ENCODE data around the gene CA11. TPM values are rescaled to one million over a fixed set of nuclear protein-coding genes. Genes with fewer than 3 reads are reported as not detected.

CA11 gene
- polyA plus RNA-seq, 1 of the 3 experiments (the other 2 are of a cell fraction): 13.1 TPM

GRCh38 chr19:48636859-48637448, 9.0 kb downstream of the CA11 start, which contains the start of gene DBP:
TSS of gene DBP (minus strand) at chr19:48637379. CDS start at chr19:48636994, 385 bp downstream.
- H3K4me2 ChIP-seq: peak within 1 kb of the TSS; percentile 99
- peak within 1 kb of the TSS; percentile 89 for H2AFZ ChIP-seq (ENCODE audit: low read depth)
- peak within 1 kb of the TSS; percentile 96 for H3K9ac ChIP-seq
- H3K36me3 ChIP-seq (replicated peaks in 1 of 2; ENCODE audit: control insufficient read depth in 1 of 2, insufficient read depth in 2 of 2, low read length in 1 of 2): peaks cover 0 to 6% of the 10 kb centered on the region in 2 experiments
- H4K20me1 ChIP-seq (ENCODE audit: insufficient read depth): no peaks in the 10 kb centered on the region
- TF ChIP-seq YY1 (IDR thresholded peaks at IDR 0.05; ENCODE audit: low read depth) (peak; percentile 29; the same call in 1 of the 2 replicates), SMC3 (IDR thresholded peaks at IDR 0.05; ENCODE audit: low read depth, low read length) (no peak), RAD21 (IDR thresholded peaks at IDR 0.05; ENCODE audit: low read length) (0 out of 2 replicates have a peak, but pooled peaks have one; percentile 8), NRF1 (IDR thresholded peaks at IDR 0.05; ENCODE audit: low read depth, low read length) (no peak), FOXM1 (IDR thresholded peaks at IDR 0.05; ENCODE audit: low read depth) (no peak), GATA2 (CRISPR knock-in tag; IDR thresholded peaks at IDR 0.05) (no peak), ZBTB33 (IDR thresholded peaks at IDR 0.05; ENCODE audit: borderline replicate concordance, low read depth) (no peak), FOSL2 (IDR thresholded peaks at IDR 0.05; ENCODE audit: borderline replicate concordance, low read depth) (no peak), CTCF (IDR thresholded peaks at IDR 0.05) (peak; percentile 25; the same call in 1 of the 2 replicates), TAF1 (IDR thresholded peaks at IDR 0.05; ENCODE audit: borderline replicate concordance, low read depth, low read length) (0 out of 2 replicates have a peak, but pooled peaks have one; percentile 27), IRF3 (IDR thresholded peaks at IDR 0.05; ENCODE audit: low read depth, low read length) (no peak), JUND (IDR thresholded peaks at IDR 0.05) (no peak), REST (IDR thresholded peaks at IDR 0.05; ENCODE audit: low read depth, low read length) (no peak), USF2 (IDR thresholded peaks at IDR 0.05; ENCODE audit: borderline replicate concordance, low read depth, low read length) (no peak)
- DNase-seq: peak; percentile 61
- H3K9me3 ChIP-seq: no peaks in the 10 kb centered on the region
- H3K9me2 ChIP-seq: no peaks in the 10 kb centered on the region
- H3K27ac ChIP-seq (ENCODE audit: low read depth in 2 of 2, low read length in 1 of 2): peak within 1 kb of the TSS; percentile 99
- H3K4me3 ChIP-seq (ENCODE audit: low read depth in 2 of 2, low read length in 1 of 2): peak within 1 kb of the TSS; percentile 74 to 79
- H3K27me3 ChIP-seq (ENCODE audit: insufficient read depth): no peaks in the 10 kb centered on the region
- peaks cover 30% of the 10 kb centered on the region for H3F3A ChIP-seq (replicated peaks; ENCODE audit: insufficient read depth)
- ChIA-PET POLR2A (no interaction called here), CTCF (interaction anchor here (1.0 to 1.3 kb wide), 2 partner anchors 51 to 205 kb away, joined by 3 to 4 read pairs; no protein-coding TSS in a partner anchor)
- peaks cover 31 to 39% of the 10 kb centered on the region in 2 experiments for H3K4me1 ChIP-seq (ENCODE audit: control insufficient read depth in 1 of 2, insufficient read depth in 2 of 2, low read depth in 1 of 2, low read length in 1 of 2)
- no peaks in the 10 kb centered on the region; the same call in 1 of the 2 replicates for H3K79me2 ChIP-seq (ENCODE audit: insufficient read depth)
- WGBS (ENCODE audit: low lambda C conversion rate): 2% methylated on average over 11 of the region's 40 CpGs

Measured in SK-N-SH (cell line).